ENCODE measurements around the gene COASY. TPM values are rescaled to one million over a fixed set of nuclear protein-coding genes. Genes with fewer than 3 reads are reported as not detected.

COASY gene
- polyA plus RNA-seq, 1 of the 3 experiments (the other 2 are of a cell fraction): 69.4 TPM

- Histone ChIP-seq H3K27me3 (ENCODE audit: insufficient read depth) (no peaks in the 10 kb centered on the region), H3K4me2 (peak within 1 kb of the TSS; percentile 95), H3K27ac (ENCODE audit: low read depth in 2 of 2, low read length in 1 of 2) (peak within 1 kb of the TSS; percentile 80 to 89), H3K9ac (peak within 1 kb of the TSS; percentile 87), H3K4me3 (ENCODE audit: low read depth in 2 of 2, low read length in 1 of 2) (peak within 1 kb of the TSS; percentile 77 to 91), H3F3A (replicated peaks; ENCODE audit: insufficient read depth) (peaks cover 36% of the 10 kb centered on the region), H3K9me3 (no peaks in the 10 kb centered on the region), H2AFZ (ENCODE audit: low read depth) (peak within 1 kb of the TSS; percentile 61), H4K20me1 (ENCODE audit: insufficient read depth) (no peaks in the 10 kb centered on the region), H3K79me2 (ENCODE audit: insufficient read depth) (peaks cover 55% of the 10 kb centered on the region), H3K36me3 (replicated peaks in 1 of 2; ENCODE audit: control insufficient read depth in 1 of 2, insufficient read depth in 2 of 2, low read length in 1 of 2) (peaks cover 32 to 42% of the 10 kb centered on the region in 2 experiments), H3K4me1 (ENCODE audit: control insufficient read depth in 1 of 2, insufficient read depth in 2 of 2, low read depth in 1 of 2, low read length in 1 of 2) (peaks cover 7 to 8% of the 10 kb centered on the region in 2 experiments; a peak in 2 of 4 replicates), H3K9me2 (no peaks in the 10 kb centered on the region)
- 1% methylated on average over 31 of the region's 52 CpGs for WGBS (ENCODE audit: low lambda C conversion rate)
- TF ChIP-seq YY1 (IDR thresholded peaks at IDR 0.05; ENCODE audit: low read depth) (peak; percentile 53; the same call in 1 of the 2 replicates), NRF1 (IDR thresholded peaks at IDR 0.05; ENCODE audit: low read depth, low read length) (peak; percentile 57), GABPA (IDR thresholded peaks at IDR 0.05; ENCODE audit: low read depth) (peak; percentile 92), SIN3A (IDR thresholded peaks at IDR 0.05; ENCODE audit: borderline replicate concordance, low read depth, low read length) (peak; percentile 97), SMC3 (IDR thresholded peaks at IDR 0.05; ENCODE audit: low read depth, low read length) (no peak), RXRA (IDR thresholded peaks at IDR 0.05; ENCODE audit: borderline replicate concordance, low read depth) (no peak; the same call in 1 of the 2 replicates), PBX3 (IDR thresholded peaks at IDR 0.05) (0 out of 2 replicates have a peak, but pooled peaks have one; percentile 9), CHD2 (IDR thresholded peaks at IDR 0.05; ENCODE audit: low read length, partially characterized antibody) (peak; percentile 82), USF2 (IDR thresholded peaks at IDR 0.05; ENCODE audit: borderline replicate concordance, low read depth, low read length) (no peak), IRF3 (IDR thresholded peaks at IDR 0.05; ENCODE audit: low read depth, low read length) (peak; percentile 34; the same call in 1 of the 2 replicates), ELF1 (IDR thresholded peaks at IDR 0.05) (peak; percentile 58), GATA2 (CRISPR knock-in tag; IDR thresholded peaks at IDR 0.05) (no peak), RFX5 (IDR thresholded peaks at IDR 0.05; ENCODE audit: low read length) (no peak), MAX (IDR thresholded peaks at IDR 0.05; ENCODE audit: low read depth) (peak; percentile 69), MXI1 (IDR thresholded peaks at IDR 0.05; ENCODE audit: low read depth, low read length) (peak; percentile 82), MEF2A (IDR thresholded peaks at IDR 0.05; ENCODE audit: borderline replicate concordance, low read depth) (no peak), EP300 (IDR thresholded peaks at IDR 0.05; ENCODE audit: borderline replicate concordance in 1 of 2, low read depth in 1 of 2, low read length in 1 of 2) (0 out of 4 replicates have a peak, but pooled peaks of 1 of the 2 experiments have one; percentile 15), CTCF (IDR thresholded peaks at IDR 0.05) (peak; percentile 52), POLR2AphosphoS5 (IDR thresholded peaks at IDR 0.05; ENCODE audit: low read depth, low read length) (peak; percentile 88)
- CTCF ChIA-PET: interaction anchor here (0.7 to 8.3 kb wide), 61 partner anchors 10 to 421 kb away, joined by 3 to 221 read pairs (median 5); partner anchors contain the start of genes CCR10, CNTD1, CNTNAP1 and COA3
- POLR2A ChIA-PET: interaction anchor here (0.8 to 3.1 kb wide), 14 partner anchors 8 to 246 kb away, joined by 3 to 63 read pairs (median 4); partner anchors contain the start of genes BECN1, CNTNAP1, MLX and PLEKHH3
- DNase-seq: peak; percentile 96
Measured at GRCh38 chr17:42577532-42578281, 15.8 kb downstream of the COASY start, which contains the start of gene PSMC3IP. TSS of gene PSMC3IP (minus strand) at chr17:42577729. CDS start at chr17:42577686, 43 bp downstream.
